ENCODE measurements around the gene ODAD3. TPM values are rescaled to one million over a fixed set of nuclear protein-coding genes. Genes with fewer than 3 reads are reported as not detected.
"Not testable (repeated sequence)": the region's sequence is repeated elsewhere in the genome, so short reads cannot be mapped to it uniquely, and the experiment has no call there.

Gene ODAD3
- total and polyA plus RNA-seq, 2 donors (not counting 1 experiment from before 2014, with no cell fraction given): 0.18 to 0.62 TPM

- Histone ChIP-seq H2AFZ (ENCODE audit: insufficient read depth, low read depth, low read length, poor library complexity, severe bottlenecking) (no peak overlapping the region), H3K9ac (ENCODE audit: low read length) (no peak overlapping the region), H3K4me3 (ENCODE audit: control extremely low read depth in 1 of 5, extremely low read depth in 1 of 5, insufficient read depth in 1 of 5, low read depth in 2 of 5, low read length in 4 of 5) (no peak overlapping the region), H3K4me2 (replicated peaks; ENCODE audit: low read depth, low read length, poor library complexity, severe bottlenecking) (no peak overlapping the region), H3K27me3 (replicated peaks in 1 of 4; ENCODE audit: control extremely low read depth in 1 of 4, control insufficient read depth in 3 of 4, insufficient read depth in 4 of 4, low read length in 3 of 4) (peaks cover 0 to 11% (median 0%) of the 10 kb centered on the region in 4 experiments), H3K4me1 (ENCODE audit: control insufficient read depth in 2 of 2, insufficient read depth in 2 of 2, low read length in 2 of 2) (peaks cover 0 to 5% of the 10 kb centered on the region in 2 donors), H3K79me2 (ENCODE audit: control insufficient read depth, insufficient read depth, low read length) (no peaks in the 10 kb centered on the region), H3K27ac (ENCODE audit: low read length in 2 of 2) (no peak overlapping the region), H3K9me3 (ENCODE audit: control extremely low read depth in 1 of 3, control insufficient read depth in 2 of 3, insufficient read depth in 1 of 3, low read length in 2 of 3) (peaks cover 0 to 4% (median 0%) of the 10 kb centered on the region in 3 donors), H3K36me3 (replicated peaks in 1 of 2; ENCODE audit: control extremely low read depth in 1 of 2, control insufficient read depth in 1 of 2, extremely low read depth in 1 of 2, insufficient read depth in 2 of 2, low read length in 1 of 2) (no peaks in the 10 kb centered on the region), H4K20me1 (ENCODE audit: control insufficient read depth, insufficient read depth, low read length, poor library complexity, severe bottlenecking) (no peaks in the 10 kb centered on the region)
- 98% methylated on average over 4 of the region's 7 CpGs for WGBS (ENCODE audit: insufficient coverage)
- Mint-ChIP-seq H3K4me1 (peaks cover 8% of the 10 kb centered on the region), H3K9me3 (ENCODE audit: insufficient read depth) (no peaks in the 10 kb centered on the region), H3K27ac (no peak overlapping the region), H3K27me3 (no peaks in the 10 kb centered on the region), H3K4me3 (no peak overlapping the region)
- intact Hi-C loops (cut with micrococcal nuclease): no loop called here
- ChIA-PET CTCF (interaction anchor here (0.9 kb wide), 1 partner anchor 35 kb away, joined by 3 read pairs; no protein-coding TSS in a partner anchor), POLR2A (interaction anchor here (0.6 kb wide), 1 partner anchor 1216 kb away, joined by 6 read pairs; no protein-coding TSS in a partner anchor)
- TF ChIP-seq, protein P1, sequence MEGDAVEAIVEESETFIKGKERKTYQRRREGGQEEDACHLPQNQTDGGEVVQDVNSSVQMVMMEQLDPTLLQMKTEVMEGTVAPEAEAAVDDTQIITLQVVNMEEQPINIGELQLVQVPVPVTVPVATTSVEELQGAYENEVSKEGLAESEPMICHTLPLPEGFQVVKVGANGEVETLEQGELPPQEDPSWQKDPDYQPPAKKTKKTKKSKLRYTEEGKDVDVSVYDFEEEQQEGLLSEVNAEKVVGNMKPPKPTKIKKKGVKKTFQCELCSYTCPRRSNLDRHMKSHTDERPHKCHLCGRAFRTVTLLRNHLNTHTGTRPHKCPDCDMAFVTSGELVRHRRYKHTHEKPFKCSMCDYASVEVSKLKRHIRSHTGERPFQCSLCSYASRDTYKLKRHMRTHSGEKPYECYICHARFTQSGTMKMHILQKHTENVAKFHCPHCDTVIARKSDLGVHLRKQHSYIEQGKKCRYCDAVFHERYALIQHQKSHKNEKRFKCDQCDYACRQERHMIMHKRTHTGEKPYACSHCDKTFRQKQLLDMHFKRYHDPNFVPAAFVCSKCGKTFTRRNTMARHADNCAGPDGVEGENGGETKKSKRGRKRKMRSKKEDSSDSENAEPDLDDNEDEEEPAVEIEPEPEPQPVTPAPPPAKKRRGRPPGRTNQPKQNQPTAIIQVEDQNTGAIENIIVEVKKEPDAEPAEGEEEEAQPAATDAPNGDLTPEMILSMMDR (IDR thresholded peaks at IDR 0.05): no peak
- TF ChIP-seq EZH2 (IDR thresholded peaks at IDR 0.05; ENCODE audit: borderline replicate concordance, insufficient read depth, low read depth, low read length, poor library complexity, severe bottlenecking): no peak
- DNase-seq: no peak
- no peak for ATAC-seq (ENCODE audit: low read depth)
Measured at GRCh38 chr19:11456659-11457058, 21.7 kb upstream of the ODAD3 start.

GRCh38 chr19:11455233-11455554 lies 20.3 kb upstream of the ODAD3 start:
- H3K27ac Mint-ChIP-seq; ATAC-seq (ENCODE audit: low read depth); H2AFZ ChIP-seq (ENCODE audit: insufficient read depth, low read depth, low read length, poor library complexity, severe bottlenecking); H3K4me1 Mint-ChIP-seq; H3K9me3 ChIP-seq (ENCODE audit: control extremely low read depth in 1 of 3, control insufficient read depth in 2 of 3, insufficient read depth in 1 of 3, low read length in 2 of 3); H3K36me3 ChIP-seq (replicated peaks in 1 of 2; ENCODE audit: control extremely low read depth in 1 of 2, control insufficient read depth in 1 of 2, extremely low read depth in 1 of 2, insufficient read depth in 2 of 2, low read length in 1 of 2); H3K4me3 ChIP-seq (ENCODE audit: control extremely low read depth in 1 of 5, extremely low read depth in 1 of 5, insufficient read depth in 1 of 5, low read depth in 2 of 5, low read length in 4 of 5); H4K20me1 ChIP-seq (ENCODE audit: control insufficient read depth, insufficient read depth, low read length, poor library complexity, severe bottlenecking); H3K4me1 ChIP-seq (ENCODE audit: control insufficient read depth in 2 of 2, insufficient read depth in 2 of 2, low read length in 2 of 2); H3K4me3 Mint-ChIP-seq; POLR2A ChIA-PET; H3K27me3 ChIP-seq (replicated peaks in 1 of 4; ENCODE audit: control extremely low read depth in 1 of 4, control insufficient read depth in 3 of 4, insufficient read depth in 4 of 4, low read length in 3 of 4); H3K9me3 Mint-ChIP-seq (ENCODE audit: insufficient read depth); H3K27ac ChIP-seq (ENCODE audit: low read length in 2 of 2); H3K27me3 Mint-ChIP-seq; H3K79me2 ChIP-seq (ENCODE audit: control insufficient read depth, insufficient read depth, low read length); H3K4me2 ChIP-seq (replicated peaks; ENCODE audit: low read depth, low read length, poor library complexity, severe bottlenecking); intact Hi-C loops (cut with micrococcal nuclease); H3K9ac ChIP-seq (ENCODE audit: low read length); DNase-seq: not testable (repeated sequence)
- 92% methylated on average over 4 of the region's 9 CpGs for WGBS (ENCODE audit: insufficient coverage)
- CTCF ChIA-PET: interaction anchor here (0.7 kb wide), 2 partner anchors 156 to 566 kb away, joined by 3 read pairs; no protein-coding TSS in a partner anchor
